ENCODE measurements around the gene CABLES2.

Gene CABLES2

DNA sequence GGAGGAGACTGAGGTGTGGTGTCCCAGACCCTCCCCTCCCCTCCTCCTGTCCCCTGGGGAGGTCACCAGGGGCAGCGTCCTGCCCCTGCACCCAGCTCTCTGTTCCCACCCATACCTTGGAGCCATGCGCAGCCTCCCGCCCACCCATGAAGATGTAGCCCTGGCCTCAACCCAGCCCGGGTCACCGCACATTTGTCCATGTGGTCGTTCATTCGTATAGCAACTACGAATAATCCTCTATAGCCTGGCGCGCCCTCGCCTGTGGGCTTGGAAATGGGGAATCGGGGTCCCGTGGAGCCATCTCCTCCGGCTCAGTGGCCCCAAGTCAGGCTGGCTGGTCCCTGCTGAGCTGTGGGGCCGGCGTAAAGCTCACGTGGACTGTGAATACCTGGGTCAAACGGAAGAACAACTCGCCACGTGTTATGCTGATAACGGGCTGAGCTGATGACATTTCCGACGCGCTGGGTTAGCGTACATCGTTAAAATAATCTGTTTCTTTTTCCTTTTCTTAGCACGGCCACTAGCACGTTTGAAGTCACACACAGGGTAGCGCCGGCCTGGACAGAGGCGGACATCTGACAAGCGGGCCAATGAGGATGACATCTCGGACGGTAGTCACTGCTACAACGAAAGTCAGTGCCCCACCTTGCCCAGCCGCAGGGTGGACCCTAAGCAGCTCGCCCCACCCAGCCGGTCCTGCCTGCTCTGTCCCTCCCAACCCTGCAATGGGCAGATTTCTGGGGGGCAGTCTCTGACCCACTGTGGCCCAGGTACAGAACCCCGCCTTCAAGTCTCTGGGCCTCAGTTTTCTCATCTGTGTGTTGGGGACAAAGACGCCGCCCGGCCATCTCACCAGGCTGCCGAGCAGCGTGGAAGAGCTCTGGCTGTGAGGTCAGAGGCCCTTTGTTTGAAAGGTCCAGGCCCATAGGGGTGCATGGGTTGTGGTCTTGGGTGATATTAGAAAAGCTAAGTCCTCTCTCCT, 40.1 kb upstream of the CABLES2 start:
- Histone ChIP-seq H3K27me3 (ENCODE audit: control insufficient read depth, insufficient read depth, low read length) (peaks cover 48% of the 10 kb centered on the region), H3K9me3 (replicated peaks; ENCODE audit: low read length) (no peaks in the 10 kb centered on the region), H3K4me2 (ENCODE audit: low read length) (no peak overlapping the region), H3K4me1 (ENCODE audit: control insufficient read depth, insufficient read depth, low read length) (no peaks in the 10 kb centered on the region), H3K36me3 (ENCODE audit: insufficient read depth, low read length) (no peaks in the 10 kb centered on the region), H3K9ac (ENCODE audit: low read depth, low read length) (no peak overlapping the region), H3K4me3 (ENCODE audit: low read length) (no peak overlapping the region)

DNA sequence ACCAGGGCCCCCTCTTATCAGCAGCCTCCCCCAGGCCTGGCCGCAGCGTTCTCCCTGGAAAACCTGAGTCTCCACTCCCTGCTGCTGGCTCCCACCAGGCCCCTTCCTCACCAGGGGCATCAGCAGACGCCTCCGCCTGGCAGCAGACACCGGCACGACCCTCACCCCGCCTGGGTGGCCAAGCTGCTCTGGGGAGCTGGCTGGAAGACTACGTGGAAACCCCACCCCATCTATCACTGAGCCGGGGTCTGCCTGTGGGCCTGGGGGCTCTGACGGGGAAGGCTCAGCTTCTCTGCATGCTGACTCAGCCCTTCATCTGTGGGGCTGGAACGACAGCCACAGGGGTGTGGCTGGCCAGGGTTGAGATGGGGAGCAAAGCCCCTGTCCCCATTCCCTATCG, 39.4 kb upstream of the CABLES2 start:
- Histone ChIP-seq H3K27me3 (ENCODE audit: control insufficient read depth, insufficient read depth, low read length) (peaks cover 55% of the 10 kb centered on the region), H3K9ac (ENCODE audit: low read depth, low read length) (no peak overlapping the region), H3K4me3 (ENCODE audit: low read length) (no peak overlapping the region), H3K4me1 (ENCODE audit: control insufficient read depth, insufficient read depth, low read length) (no peaks in the 10 kb centered on the region), H3K36me3 (ENCODE audit: insufficient read depth, low read length) (no peaks in the 10 kb centered on the region), H3K4me2 (ENCODE audit: low read length) (no peak overlapping the region), H3K9me3 (replicated peaks; ENCODE audit: low read length) (no peaks in the 10 kb centered on the region)

GRCh38 chr20:62445553-62446340, 38.7 kb upstream of the CABLES2 start:
- Histone ChIP-seq H3K27me3 (ENCODE audit: control insufficient read depth, insufficient read depth, low read length) (peaks cover 62% of the 10 kb centered on the region), H3K4me2 (ENCODE audit: low read length) (no peak overlapping the region), H3K9me3 (replicated peaks; ENCODE audit: low read length) (no peaks in the 10 kb centered on the region), H3K9ac (ENCODE audit: low read depth, low read length) (no peak overlapping the region), H3K4me3 (ENCODE audit: low read length) (no peak overlapping the region), H3K4me1 (ENCODE audit: control insufficient read depth, insufficient read depth, low read length) (no peaks in the 10 kb centered on the region), H3K36me3 (ENCODE audit: insufficient read depth, low read length) (no peaks in the 10 kb centered on the region)

DNA sequence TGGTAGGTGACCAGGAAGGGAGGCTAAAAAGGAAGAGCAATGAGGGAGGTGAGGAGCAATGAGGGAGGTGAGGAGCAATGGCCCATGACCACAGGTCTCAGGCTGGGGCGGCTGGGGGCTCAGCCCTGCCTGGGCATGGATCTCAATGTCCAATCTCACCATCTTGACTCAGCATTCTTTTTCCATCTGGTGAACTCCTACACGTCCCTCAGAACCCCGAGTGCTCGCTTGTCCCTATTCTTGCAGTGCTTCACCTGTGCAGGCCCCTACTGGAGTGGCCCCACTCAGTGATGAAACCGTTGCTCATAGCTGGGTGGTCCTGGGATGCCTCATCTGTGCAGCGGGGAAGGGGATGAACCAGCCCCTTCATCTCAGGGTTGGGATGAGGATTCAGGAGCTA, 37.2 kb upstream of the CABLES2 start:
- H3K36me3 ChIP-seq (ENCODE audit: insufficient read depth, low read length): no peaks in the 10 kb centered on the region
- H3K27me3 ChIP-seq (ENCODE audit: control insufficient read depth, insufficient read depth, low read length): peaks cover 66% of the 10 kb centered on the region
- H3K9ac ChIP-seq (ENCODE audit: low read depth, low read length): no peak overlapping the region
- H3K4me2 ChIP-seq (ENCODE audit: low read length): no peak overlapping the region
- no peak overlapping the region for H3K4me3 ChIP-seq (ENCODE audit: low read length)
- H3K4me1 ChIP-seq (ENCODE audit: control insufficient read depth, insufficient read depth, low read length): no peaks in the 10 kb centered on the region
- H3K9me3 ChIP-seq (replicated peaks; ENCODE audit: low read length): no peaks in the 10 kb centered on the region

DNA sequence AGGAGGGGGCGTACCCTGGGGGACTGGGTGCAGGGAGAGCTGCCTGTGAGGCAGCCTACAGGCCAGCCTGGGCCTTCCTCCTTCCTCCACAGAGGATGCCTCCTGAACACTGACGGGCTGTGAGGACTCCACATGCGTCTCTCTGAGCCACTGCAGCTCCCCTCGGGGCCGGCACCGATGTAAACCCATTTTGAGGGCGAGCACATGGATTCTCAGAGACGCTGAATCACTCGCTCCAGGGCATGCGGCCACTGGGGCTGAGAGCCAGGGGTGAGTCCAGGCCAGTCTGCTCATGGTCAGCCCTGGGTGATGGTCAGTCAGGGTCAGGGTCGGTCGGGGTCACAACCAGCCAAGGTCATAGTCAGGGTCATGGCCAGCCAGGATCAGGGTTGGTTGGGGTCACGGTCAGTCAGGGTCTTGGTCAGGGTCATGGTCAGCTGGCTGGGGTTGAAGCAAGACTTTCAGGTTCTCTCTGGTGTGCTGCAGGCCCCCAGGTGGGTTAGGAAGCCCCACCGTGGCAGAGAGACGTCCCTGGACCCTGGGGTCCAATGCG, 35.0 kb upstream of the CABLES2 start:
- no peaks in the 10 kb centered on the region for H3K9me3 ChIP-seq (replicated peaks; ENCODE audit: low read length)
- no peak overlapping the region for H3K4me3 ChIP-seq (ENCODE audit: low read length)
- H3K4me1 ChIP-seq (ENCODE audit: control insufficient read depth, insufficient read depth, low read length): no peaks in the 10 kb centered on the region
- no peak overlapping the region for H3K9ac ChIP-seq (ENCODE audit: low read depth, low read length)
- H3K36me3 ChIP-seq (ENCODE audit: insufficient read depth, low read length): no peaks in the 10 kb centered on the region
- peaks cover 80% of the 10 kb centered on the region for H3K27me3 ChIP-seq (ENCODE audit: control insufficient read depth, insufficient read depth, low read length)
- H3K4me2 ChIP-seq (ENCODE audit: low read length): no peak overlapping the region

- H3K4me2 ChIP-seq (ENCODE audit: low read length): no peak overlapping the region
- H3K27me3 ChIP-seq (ENCODE audit: control insufficient read depth, insufficient read depth, low read length): peaks cover 94% of the 10 kb centered on the region
Measured at GRCh38 chr20:62439218-62439617, 32.1 kb upstream of the CABLES2 start.

DNA sequence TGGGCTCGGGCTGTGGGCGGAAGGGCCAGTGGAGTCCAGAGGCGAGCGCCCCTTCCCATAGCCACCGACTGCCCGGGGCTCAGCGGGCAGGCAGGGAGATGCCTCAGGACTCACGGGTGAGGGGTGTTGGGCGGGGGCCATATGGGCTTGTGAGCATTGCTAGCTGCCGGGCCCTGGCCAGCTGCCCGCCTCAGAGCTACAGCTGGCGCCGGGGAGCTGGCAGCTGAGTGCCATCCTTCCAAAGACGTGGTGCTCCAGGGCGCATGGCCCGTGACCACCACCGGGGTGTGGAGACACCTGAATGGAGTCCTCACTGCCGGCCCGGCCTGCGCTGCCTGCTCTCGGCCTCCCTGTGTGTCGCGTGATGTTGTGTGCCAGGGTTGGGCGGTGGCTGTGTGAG, 30.8 kb upstream of the CABLES2 start:
- peaks cover 99% of the 10 kb centered on the region for H3K27me3 ChIP-seq (ENCODE audit: control insufficient read depth, insufficient read depth, low read length)
- H3K9me3 ChIP-seq (replicated peaks; ENCODE audit: low read length): no peaks in the 10 kb centered on the region
- no peak overlapping the region for H3K4me3 ChIP-seq (ENCODE audit: low read length)
- H3K36me3 ChIP-seq (ENCODE audit: insufficient read depth, low read length): no peaks in the 10 kb centered on the region
- H3K9ac ChIP-seq (ENCODE audit: low read depth, low read length): no peak overlapping the region
- H3K4me1 ChIP-seq (ENCODE audit: control insufficient read depth, insufficient read depth, low read length): no peaks in the 10 kb centered on the region
- H3K4me2 ChIP-seq (ENCODE audit: low read length): no peak overlapping the region

More at GRCh38 chr20:62439218-62439617, 32.1 kb upstream of the CABLES2 start:
- no peak overlapping the region for H3K9ac ChIP-seq (ENCODE audit: low read depth, low read length)
- no peak overlapping the region for H3K4me3 ChIP-seq (ENCODE audit: low read length)
- no peaks in the 10 kb centered on the region for H3K4me1 ChIP-seq (ENCODE audit: control insufficient read depth, insufficient read depth, low read length)
- no peaks in the 10 kb centered on the region for H3K36me3 ChIP-seq (ENCODE audit: insufficient read depth, low read length)
- no peaks in the 10 kb centered on the region for H3K9me3 ChIP-seq (replicated peaks; ENCODE audit: low read length)

DNA sequence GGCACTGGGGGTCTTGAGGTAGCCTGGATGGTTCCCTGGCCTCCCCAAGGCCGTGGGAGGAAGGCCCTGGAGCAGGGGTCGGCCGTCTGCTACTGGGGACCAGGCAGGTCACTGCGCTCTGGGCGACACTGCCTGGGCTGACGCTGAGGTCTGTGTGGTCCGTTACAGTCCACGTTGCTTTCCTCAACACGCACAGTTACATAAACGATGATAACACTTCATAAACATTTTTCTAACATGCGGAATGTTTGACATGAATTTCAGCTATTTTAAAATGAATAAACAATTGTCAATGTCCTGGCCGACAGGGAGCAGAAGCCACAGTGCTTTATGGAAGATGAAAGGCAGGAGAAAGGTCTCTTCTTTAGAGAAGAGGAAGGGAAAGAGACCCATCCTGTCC, 30.4 kb upstream of the CABLES2 start:
- Histone ChIP-seq H3K4me2 (ENCODE audit: low read length) (no peak overlapping the region), H3K36me3 (ENCODE audit: insufficient read depth, low read length) (no peaks in the 10 kb centered on the region), H3K4me1 (ENCODE audit: control insufficient read depth, insufficient read depth, low read length) (no peaks in the 10 kb centered on the region), H3K4me3 (ENCODE audit: low read length) (no peak overlapping the region), H3K9ac (ENCODE audit: low read depth, low read length) (no peak overlapping the region), H3K27me3 (ENCODE audit: control insufficient read depth, insufficient read depth, low read length) (peaks cover 99% of the 10 kb centered on the region), H3K9me3 (replicated peaks; ENCODE audit: low read length) (no peaks in the 10 kb centered on the region)

DNA sequence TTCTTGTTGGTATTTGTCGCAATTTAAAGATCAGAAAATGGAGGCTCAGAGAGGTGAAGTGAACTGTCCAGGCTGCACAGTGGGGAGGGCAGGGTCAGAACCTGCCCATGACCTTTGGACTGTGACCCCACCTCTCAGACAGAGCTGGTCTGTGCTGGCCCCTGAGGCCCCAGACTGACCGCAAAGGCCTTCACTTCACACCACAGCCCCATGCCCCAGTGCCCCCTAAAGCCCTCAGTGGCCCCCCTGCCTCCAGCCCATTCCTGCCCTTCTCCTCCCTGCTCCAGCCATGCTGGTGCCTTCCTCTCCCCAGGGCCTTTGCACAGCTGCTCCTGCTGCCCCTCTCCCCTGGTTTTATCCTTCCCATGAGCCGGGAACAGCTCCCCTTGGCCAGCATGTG, 29.6 kb upstream of the CABLES2 start:
- Histone ChIP-seq H3K4me3 (ENCODE audit: low read length) (no peak overlapping the region), H3K27me3 (ENCODE audit: control insufficient read depth, insufficient read depth, low read length) (peaks cover 97% of the 10 kb centered on the region), H3K9me3 (replicated peaks; ENCODE audit: low read length) (no peaks in the 10 kb centered on the region), H3K9ac (ENCODE audit: low read depth, low read length) (no peak overlapping the region), H3K4me1 (ENCODE audit: control insufficient read depth, insufficient read depth, low read length) (no peaks in the 10 kb centered on the region), H3K36me3 (ENCODE audit: insufficient read depth, low read length) (no peaks in the 10 kb centered on the region), H3K4me2 (ENCODE audit: low read length) (no peak overlapping the region)

DNA sequence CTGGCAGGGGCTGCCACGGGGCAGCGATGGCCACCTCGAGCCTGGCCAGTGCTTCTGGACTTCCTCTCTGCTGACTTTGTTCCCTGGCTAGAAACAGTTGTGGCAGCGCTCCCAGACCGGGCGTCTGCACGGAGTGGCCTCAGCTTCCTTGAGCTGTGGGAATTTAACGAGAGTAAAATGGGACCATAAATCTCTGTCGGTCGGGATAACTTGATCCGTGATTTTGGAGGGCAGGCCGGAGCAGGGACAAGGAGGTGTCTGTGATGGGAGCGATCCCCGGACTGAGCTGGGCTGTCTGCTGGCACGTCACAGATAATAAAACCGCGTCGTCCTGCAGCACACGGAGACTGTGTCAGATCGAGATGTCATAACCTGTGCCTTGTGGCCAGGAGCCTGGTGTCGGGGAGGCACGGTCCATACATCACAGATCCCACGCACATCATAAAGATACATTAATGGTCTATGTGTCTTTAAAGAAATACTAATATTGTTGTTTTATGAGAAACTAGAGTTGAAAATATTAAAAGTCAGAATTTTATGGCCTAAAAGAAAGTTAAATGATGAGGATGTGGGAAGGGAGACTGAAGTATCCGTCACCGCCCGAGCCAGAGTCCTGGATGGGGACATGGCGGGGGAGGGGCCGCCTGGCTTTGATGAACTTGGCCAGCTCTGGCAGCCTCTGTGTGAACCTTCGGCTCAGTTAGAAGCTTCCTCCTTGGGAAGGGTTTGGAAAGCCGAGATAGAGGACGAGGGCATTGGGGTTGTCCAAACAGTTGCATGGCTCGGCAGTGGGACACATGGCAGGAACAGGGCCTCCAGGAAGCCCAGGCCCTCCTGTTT, 26.8 kb upstream of the CABLES2 start:
- peaks cover 94% of the 10 kb centered on the region for H3K27me3 ChIP-seq (ENCODE audit: control insufficient read depth, insufficient read depth, low read length)
- no peak overlapping the region for H3K4me3 ChIP-seq (ENCODE audit: low read length)

More for the DNA sequence above, 26.8 kb upstream of the CABLES2 start:
- H3K9me3 ChIP-seq (replicated peaks; ENCODE audit: low read length): no peaks in the 10 kb centered on the region
- no peaks in the 10 kb centered on the region for H3K4me1 ChIP-seq (ENCODE audit: control insufficient read depth, insufficient read depth, low read length)
- no peaks in the 10 kb centered on the region for H3K36me3 ChIP-seq (ENCODE audit: insufficient read depth, low read length)
- no peak overlapping the region for H3K4me2 ChIP-seq (ENCODE audit: low read length)
- H3K9ac ChIP-seq (ENCODE audit: low read depth, low read length): no peak overlapping the region
